WTC11 (cell line): ENCODE results near the gene OCA2. TPM values are rescaled to one million over a fixed set of nuclear protein-coding genes. Genes with fewer than 3 reads are reported as not detected.

Experiments
- ATAC-seq: fragments of 200-7000 bp; cut with Tn5 transposase; 2 replicates; pipeline ENCODE4 v1.10.0; 2021; ENCODE audit warnings: mild to moderate bottlenecking, moderate library complexity
- CTCF ChIA-PET: fragments of 300-600 bp; sonication (Branson Sonifier 250); formaldehyde crosslinking; loops from one replicate; lab custom pipeline; 2021; ENCODE audit warnings: antibody characterized with exemption; lab: Charles Lee
- POLR2A ChIA-PET: fragments of 350-600 bp; sonication (Branson Sonifier 250); formaldehyde crosslinking; loops from one replicate; lab custom pipeline; 2021; ENCODE audit warnings: antibody characterized with exemption; lab: Charles Lee
- DNase-seq: peaks from one replicate; pipeline ENCODE4 v3.0.0; 2021; ENCODE audit warnings: low spot score
- H3K27ac Mint-ChIP-seq: 2 replicates; pipeline ENCODE4 v1.8.0; 2021; ENCODE audit warnings: mixed read lengths
- H3K27me3 Mint-ChIP-seq: 2 replicates; pipeline ENCODE4 v1.8.0; 2021; ENCODE audit warnings: low read depth, mild to moderate bottlenecking, moderate library complexity, mixed read lengths
- H3K36me3 Mint-ChIP-seq: 2 replicates; pipeline ENCODE4 v1.8.0; 2021; ENCODE audit warnings: mixed read lengths
- H3K4me1 Mint-ChIP-seq: 2 replicates; pipeline ENCODE4 v1.8.0; 2022; ENCODE audit warnings: mixed read lengths
- H3K4me3 Mint-ChIP-seq: 2 replicates; pipeline ENCODE4 v1.8.0; 2021; ENCODE audit warnings: mild to moderate bottlenecking, moderate library complexity, mixed read lengths
- H3K9me3 Mint-ChIP-seq: 2 replicates; pipeline ENCODE4 v1.8.0; 2021; ENCODE audit warnings: mixed read lengths
- ATF1 ChIP-seq: sonication (generic); formaldehyde crosslinking; IDR thresholded peaks from 2 replicates; pipeline ENCODE4 v1.8.1; 2023; ENCODE audit warnings: mild to moderate bottlenecking, moderate library complexity, missing genetic modification reagents
- CREM ChIP-seq: sonication (generic); formaldehyde crosslinking; IDR thresholded peaks from 2 replicates; pipeline ENCODE4 v1.8.1; 2022; ENCODE audit warnings: mild to moderate bottlenecking, missing genetic modification reagents, moderate library complexity
- ERG ChIP-seq: fragments of 250-450 bp; sonication (Bioruptor Pico); IDR thresholded peaks from 2 replicates; pipeline ENCODE4 v1.8.0; 2021; ENCODE audit warnings: mild to moderate bottlenecking
- ESRRA ChIP-seq: sonication (generic); formaldehyde crosslinking; IDR thresholded peaks from 2 replicates; pipeline ENCODE4 v1.8.1; 2022; ENCODE audit warnings: mild to moderate bottlenecking, missing genetic modification reagents, borderline replicate concordance
- ETV6 ChIP-seq: sonication (generic); formaldehyde crosslinking; IDR thresholded peaks from 2 replicates; pipeline ENCODE4 v1.8.1; 2022; ENCODE audit warnings: mild to moderate bottlenecking, missing genetic modification reagents
- FOXP1 ChIP-seq: sonication (generic); formaldehyde crosslinking; IDR thresholded peaks from 2 replicates; pipeline ENCODE4 v1.8.0; 2022; ENCODE audit warnings: missing genetic modification reagents, mild to moderate bottlenecking, moderate library complexity, borderline replicate concordance
- HMGA2 ChIP-seq: fragments of 250-450 bp; sonication (Bioruptor Pico); IDR thresholded peaks from 2 replicates; pipeline ENCODE4 v1.4.0; 2021; ENCODE audit warnings: mild to moderate bottlenecking, moderate library complexity
- IRF1 ChIP-seq: sonication (generic); formaldehyde crosslinking; IDR thresholded peaks from 2 replicates; pipeline ENCODE4 v1.8.0; 2023; ENCODE audit warnings: missing genetic modification reagents
- JAZF1 ChIP-seq: fragments of 250-450 bp; sonication (Bioruptor Pico); IDR thresholded peaks from 2 replicates; pipeline ENCODE4 v1.9.0; 2021; ENCODE audit warnings: moderate library complexity, mild to moderate bottlenecking, inconsistent platforms
- NFATC4 ChIP-seq: fragments of 250-450 bp; sonication (Bioruptor Pico); IDR thresholded peaks from 2 replicates; pipeline ENCODE4 v1.9.0; 2021; ENCODE audit warnings: mild to moderate bottlenecking
- NFE2L1 ChIP-seq: sonication (generic); formaldehyde crosslinking; IDR thresholded peaks from 2 replicates; pipeline ENCODE4 v1.8.1; 2023; ENCODE audit warnings: missing genetic modification reagents
- NFYB ChIP-seq: sonication (generic); formaldehyde crosslinking; conservative IDR thresholded peaks from 2 replicates; pipeline ENCODE4 v1.8.0; 2022; ENCODE audit warnings: low read depth, missing genetic modification reagents
- NR2C2 ChIP-seq: sonication (generic); formaldehyde crosslinking; IDR thresholded peaks from 2 replicates; pipeline ENCODE4 v1.8.0; 2022; ENCODE audit warnings: mild to moderate bottlenecking, missing genetic modification reagents
- OVOL2 ChIP-seq: fragments of 250-450 bp; sonication (Bioruptor Pico); IDR thresholded peaks from 2 replicates; pipeline ENCODE4 v1.9.0; 2021; ENCODE audit warnings: mild to moderate bottlenecking, borderline replicate concordance
- RORB ChIP-seq: fragments of 250-450 bp; sonication (Bioruptor Pico); IDR thresholded peaks from 2 replicates; pipeline ENCODE4 v1.9.0; 2021; ENCODE audit warnings: mild to moderate bottlenecking
- TEAD1 ChIP-seq: sonication (generic); formaldehyde crosslinking; IDR thresholded peaks from 2 replicates; pipeline ENCODE4 v1.8.0; 2022; ENCODE audit warnings: mild to moderate bottlenecking, missing genetic modification reagents
- ZBTB21 ChIP-seq: sonication (generic); formaldehyde crosslinking; IDR thresholded peaks from 2 replicates; pipeline ENCODE4 v1.8.1; 2023; ENCODE audit warnings: mild to moderate bottlenecking, missing genetic modification reagents, borderline replicate concordance
- ZNF138 ChIP-seq: sonication (generic); formaldehyde crosslinking; conservative IDR thresholded peaks from 2 replicates; pipeline ENCODE4 v1.8.1; 2022; ENCODE audit warnings: mild to moderate bottlenecking, moderate library complexity, missing genetic modification reagents
- ZNF232 ChIP-seq: sonication (generic); formaldehyde crosslinking; IDR thresholded peaks from 2 replicates; pipeline ENCODE4 v1.8.0; 2022; ENCODE audit warnings: mild to moderate bottlenecking, missing genetic modification reagents
- ZNF263 ChIP-seq: sonication (generic); formaldehyde crosslinking; IDR thresholded peaks from 2 replicates; pipeline ENCODE4 v1.8.1; 2022; ENCODE audit warnings: low read depth, mild to moderate bottlenecking, moderate library complexity, missing genetic modification reagents
- ZNF317 ChIP-seq: sonication (generic); formaldehyde crosslinking; IDR thresholded peaks from 2 replicates; pipeline ENCODE4 v1.8.1; 2023; ENCODE audit warnings: low read depth, mild to moderate bottlenecking, moderate library complexity, missing genetic modification reagents, borderline replicate concordance
- ZNF671 ChIP-seq: fragments of 250-450 bp; sonication (Bioruptor Pico); IDR thresholded peaks from 2 replicates; pipeline ENCODE4 v1.8.0; 2021; ENCODE audit warnings: mild to moderate bottlenecking
- total RNA-seq: library from RNA; stranded (reverse); gene quantifications from 3 replicates; pipeline ENCODE4 v1.2.3, GENCODE V29; 2021
- TF ChIP-seq, protein P1 (sequence below): sonication (generic); formaldehyde crosslinking; conservative IDR thresholded peaks from 2 replicates; pipeline ENCODE4 v1.8.1; 2022; ENCODE audit warnings: mild to moderate bottlenecking, missing genetic modification reagents
- TF ChIP-seq, protein P2 (sequence below): sonication (generic); formaldehyde crosslinking; IDR thresholded peaks from 2 replicates; pipeline ENCODE4 v1.8.0; 2022; ENCODE audit warnings: mild to moderate bottlenecking, missing genetic modification reagents
- TF ChIP-seq, protein P3 (sequence below): sonication (generic); formaldehyde crosslinking; IDR thresholded peaks from 2 replicates; pipeline ENCODE4 v1.8.1; 2022; ENCODE audit warnings: mild to moderate bottlenecking, missing genetic modification reagents, moderate library complexity, borderline replicate concordance

The OCA2 gene
- total RNA-seq, 1 experiment from 2014 or later: 0.39 TPM

DNA sequence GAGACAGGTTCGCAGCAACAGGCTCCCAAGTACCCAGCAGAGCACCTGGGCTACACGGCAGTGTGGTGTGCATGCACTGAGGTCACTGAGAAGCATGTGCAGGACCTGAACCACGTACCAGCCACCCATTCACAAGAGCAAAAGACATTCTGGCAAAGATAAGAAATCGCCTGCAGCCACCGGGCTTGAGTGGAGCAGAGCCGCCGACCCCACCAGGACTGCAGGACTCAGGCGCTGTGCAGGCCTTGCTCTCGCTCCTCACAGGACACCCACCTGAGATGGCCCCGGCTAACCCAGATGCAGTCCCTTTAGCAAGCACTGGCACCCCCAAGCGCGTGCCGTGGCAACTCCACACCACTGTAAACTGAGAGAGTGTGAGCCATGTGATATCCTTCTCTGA is 32.3 kb upstream of the OCA2 start:
- ChIA-PET CTCF (no interaction called here), POLR2A (no interaction called here)
- peaks cover 64% of the 10 kb centered on the region for H3K36me3 Mint-ChIP-seq
- no peaks in the 10 kb centered on the region for H3K27me3 Mint-ChIP-seq
- no peak overlapping the region for H3K27ac Mint-ChIP-seq
- DNase-seq (no peak), ATAC-seq (no peak)
- no peak for TF ChIP-seq ZNF317 (CRISPR knock-in tag)
- no peak for TF ChIP-seq FOXP1 (CRISPR knock-in tag)
- TF ChIP-seq HMGA2 (CRISPR knock-in tag): no peak
- TF ChIP-seq ZBTB21 (CRISPR knock-in tag): no peak
- TF ChIP-seq, protein P1, sequence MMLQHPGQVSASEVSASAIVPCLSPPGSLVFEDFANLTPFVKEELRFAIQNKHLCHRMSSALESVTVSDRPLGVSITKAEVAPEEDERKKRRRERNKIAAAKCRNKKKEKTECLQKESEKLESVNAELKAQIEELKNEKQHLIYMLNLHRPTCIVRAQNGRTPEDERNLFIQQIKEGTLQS (CRISPR knock-in tag): no peak
- no peak for TF ChIP-seq ATF1
- no peak for TF ChIP-seq OVOL2 (CRISPR knock-in tag)
- TF ChIP-seq ZNF671 (CRISPR knock-in tag): no peak
- no peak for TF ChIP-seq ZNF263 (CRISPR knock-in tag)
- no peak for TF ChIP-seq IRF1 (CRISPR knock-in tag)
- no peak for TF ChIP-seq TEAD1 (CRISPR knock-in tag)
- no peak for TF ChIP-seq ZNF232 (CRISPR knock-in tag)
- no peak for TF ChIP-seq ERG (CRISPR knock-in tag)
- TF ChIP-seq NFE2L1 (CRISPR knock-in tag): no peak
- no peak for TF ChIP-seq RORB (CRISPR knock-in tag)
- TF ChIP-seq, protein P2, sequence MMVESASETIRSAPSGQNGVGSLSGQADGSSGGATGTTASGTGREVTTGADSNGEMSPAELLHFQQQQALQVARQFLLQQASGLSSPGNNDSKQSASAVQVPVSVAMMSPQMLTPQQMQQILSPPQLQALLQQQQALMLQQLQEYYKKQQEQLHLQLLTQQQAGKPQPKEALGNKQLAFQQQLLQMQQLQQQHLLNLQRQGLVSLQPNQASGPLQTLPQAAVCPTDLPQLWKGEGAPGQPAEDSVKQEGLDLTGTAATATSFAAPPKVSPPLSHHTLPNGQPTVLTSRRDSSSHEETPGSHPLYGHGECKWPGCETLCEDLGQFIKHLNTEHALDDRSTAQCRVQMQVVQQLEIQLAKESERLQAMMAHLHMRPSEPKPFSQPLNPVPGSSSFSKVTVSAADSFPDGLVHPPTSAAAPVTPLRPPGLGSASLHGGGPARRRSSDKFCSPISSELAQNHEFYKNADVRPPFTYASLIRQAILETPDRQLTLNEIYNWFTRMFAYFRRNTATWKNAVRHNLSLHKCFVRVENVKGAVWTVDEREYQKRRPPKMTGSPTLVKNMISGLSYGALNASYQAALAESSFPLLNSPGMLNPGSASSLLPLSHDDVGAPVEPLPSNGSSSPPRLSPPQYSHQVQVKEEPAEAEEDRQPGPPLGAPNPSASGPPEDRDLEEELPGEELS (CRISPR knock-in tag): no peak
- TF ChIP-seq NFATC4: no peak
- no peak for TF ChIP-seq NFYB (CRISPR knock-in tag)
- H3K4me1 Mint-ChIP-seq: peaks cover 25% of the 10 kb centered on the region
- no peak overlapping the region for H3K4me3 Mint-ChIP-seq
- H3K9me3 Mint-ChIP-seq: no peaks in the 10 kb centered on the region

- H3K4me3 Mint-ChIP-seq: no peak overlapping the region
- TF ChIP-seq CREM: no peak
- no peak for TF ChIP-seq ESRRA
- TF ChIP-seq ETV6 (CRISPR knock-in tag): no peak
- TF ChIP-seq, protein P3, sequence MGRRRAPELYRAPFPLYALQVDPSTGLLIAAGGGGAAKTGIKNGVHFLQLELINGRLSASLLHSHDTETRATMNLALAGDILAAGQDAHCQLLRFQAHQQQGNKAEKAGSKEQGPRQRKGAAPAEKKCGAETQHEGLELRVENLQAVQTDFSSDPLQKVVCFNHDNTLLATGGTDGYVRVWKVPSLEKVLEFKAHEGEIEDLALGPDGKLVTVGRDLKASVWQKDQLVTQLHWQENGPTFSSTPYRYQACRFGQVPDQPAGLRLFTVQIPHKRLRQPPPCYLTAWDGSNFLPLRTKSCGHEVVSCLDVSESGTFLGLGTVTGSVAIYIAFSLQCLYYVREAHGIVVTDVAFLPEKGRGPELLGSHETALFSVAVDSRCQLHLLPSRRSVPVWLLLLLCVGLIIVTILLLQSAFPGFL (CRISPR knock-in tag): no peak
- no peak for TF ChIP-seq NR2C2
- TF ChIP-seq JAZF1 (CRISPR knock-in tag): no peak
- no peak for TF ChIP-seq ZNF138 (CRISPR knock-in tag)
- TF ChIP-seq, all 79 proteins: peak for 0
- peaks cover 25% of the 10 kb centered on the region for H3K4me1 Mint-ChIP-seq
- ATAC-seq (no peak), DNase-seq (no peak)
- no peaks in the 10 kb centered on the region for H3K27me3 Mint-ChIP-seq
- POLR2A ChIA-PET: no interaction called here
- no peak overlapping the region for H3K27ac Mint-ChIP-seq
- peaks cover 64% of the 10 kb centered on the region for H3K36me3 Mint-ChIP-seq
- no peaks in the 10 kb centered on the region for H3K9me3 Mint-ChIP-seq
- CTCF ChIA-PET: no interaction called here
Observed at GRCh38 chr15:28130651-28131050, 31.5 kb upstream of the OCA2 start.
